GM12878 (cell line): ENCODE results near the gene LCN12. TPM values are rescaled to one million over a fixed set of nuclear protein-coding genes. Genes with fewer than 3 reads are reported as not detected.

Experiments
- ATAC-seq: fragments of 200-7000 bp; cut with Tn5 transposase; 3 replicates; pipeline ENCODE4 v1.9.1; 2020; ENCODE audit warnings: mild to moderate bottlenecking, moderate library complexity
- BruUV-seq: library from RNA; stranded (reverse); fragments of 400-500 nt; replicated peaks from 2 replicates; lab custom pipeline; 2021; lab: Mats Ljungman, UMichigan
- CTCF ChIA-PET: fragments of 300-600 bp; sonication (Branson Sonifier 250); formaldehyde crosslinking; extraction: SDS; loops from one replicate; lab custom pipeline; 2021; ENCODE audit warnings: inconsistent platforms; lab: Yijun Ruan, JAX
- POLR2A ChIA-PET: fragments of 350-600 bp; formaldehyde crosslinking; extraction: SDS; loops from one replicate; lab custom pipeline; 2021; ENCODE audit warnings: inconsistent platforms; lab: Charles Lee
- RAD21 ChIA-PET: fragments of 300-600 bp; sonication (Branson Sonifier 250); formaldehyde crosslinking; loops from one replicate; lab custom pipeline; 2023; ENCODE audit warnings: antibody characterized with exemption; ENCODE audit not compliant: unreplicated experiment; lab: Charles Lee
- SMC1A ChIA-PET: fragments of 300-600 bp; sonication (Branson Sonifier 250); formaldehyde crosslinking; loops from one replicate; lab custom pipeline; 2023; ENCODE audit not compliant: unreplicated experiment, uncharacterized antibody; lab: Charles Lee
- DNase-seq: peaks from one replicate; pipeline ENCODE4 v3.0.0-alpha.2; 2011; ENCODE audit warnings: low read depth, low spot score
- FAIRE-seq: peaks from 3 replicates; lab custom pipeline; 2011; peaks lifted over from hg19 to GRCh38; lab: Jason Lieb, UNC
- H2AFZ ChIP-seq: 2 replicates; pipeline ENCODE4 v1.6.0; 2011; ENCODE audit warnings: low read depth, low read length, control low read depth; ENCODE audit not compliant: control insufficient read depth
- H3K27ac ChIP-seq: 2 replicates; pipeline ENCODE4 v1.5.1; 2011; ENCODE audit warnings: control low read depth; ENCODE audit not compliant: control insufficient read depth, insufficient read depth
- H3K27me3 ChIP-seq, 2 experiments: replicated peaks in 1 of 2; 2 replicates each; pipeline versions ENCODE4 v1.6.0 to v1.6.1; 2011; ENCODE audit warnings: low read length in 1 of 2; ENCODE audit not compliant: control insufficient read depth in 2 of 2, insufficient read depth in 2 of 2
- H3K36me3 ChIP-seq, 2 experiments: 2 replicates each; pipeline ENCODE4 v1.5.1; 2011; ENCODE audit warnings: low read length in 1 of 2; ENCODE audit not compliant: control insufficient read depth in 2 of 2, insufficient read depth in 2 of 2
- H3K4me1 ChIP-seq: 2 replicates; pipeline ENCODE4 v1.6.1; 2011; ENCODE audit warnings: mild to moderate bottlenecking, low read length, moderate library complexity, mixed read lengths; ENCODE audit not compliant: control insufficient read depth, insufficient read depth
- H3K4me2 ChIP-seq: 2 replicates; pipeline ENCODE4 v1.6.0; 2011; ENCODE audit warnings: control low read depth; ENCODE audit not compliant: control insufficient read depth, insufficient read depth
- H3K4me3 ChIP-seq: fragments of 200-600 bp; sonication (generic); 2 replicates; pipeline ENCODE4 v1.5.1; 2016
- H3K79me2 ChIP-seq: 2 replicates; pipeline ENCODE4 v1.6.0; 2011; ENCODE audit warnings: low read length; ENCODE audit not compliant: control insufficient read depth, insufficient read depth
- H3K9ac ChIP-seq: 2 replicates; pipeline ENCODE4 v1.8.0; 2011; ENCODE audit warnings: low read length, control low read depth, mixed read lengths; ENCODE audit not compliant: control insufficient read depth, insufficient read depth
- H3K9me3 ChIP-seq: replicated peaks from 3 replicates; pipeline ENCODE4 v1.5.1; 2011; ENCODE audit warnings: mild to moderate bottlenecking, low read length; ENCODE audit not compliant: control insufficient read depth, insufficient read depth
- H4K20me1 ChIP-seq: 2 replicates; pipeline ENCODE4 v1.6.0; 2011; ENCODE audit not compliant: control insufficient read depth, insufficient read depth
- CREB1 ChIP-seq: IDR thresholded peaks from 2 replicates; pipeline ENCODE4 v1.6.1; 2012; ENCODE audit warnings: low read depth, mild to moderate bottlenecking, inconsistent platforms
- E2F8 ChIP-seq: fragments of 450-650 bp; IDR thresholded peaks from 2 replicates; pipeline ENCODE4 v1.6.1; 2018; ENCODE audit warnings: mild to moderate bottlenecking, low read depth, moderate library complexity; ENCODE audit not compliant: partially characterized antibody
- EED ChIP-seq: sonication (generic); IDR thresholded peaks from 2 replicates; pipeline ENCODE4 v1.6.1; 2016; ENCODE audit warnings: antibody characterized with exemption, low read depth
- EGR1 ChIP-seq, 2 experiments: IDR thresholded peaks; 1 replicate in 1 of 2; 2 replicates in 1 of 2; pipeline ENCODE4 v1.6.1; 2011 to 2012; ENCODE audit warnings: low read depth in 2 of 2, low read length in 2 of 2, borderline replicate concordance in 1 of 2, mild to moderate bottlenecking in 1 of 2, moderate library complexity in 1 of 2
- GABPA ChIP-seq: IDR thresholded peaks from 2 replicates; pipeline ENCODE4 v1.6.1; 2014; ENCODE audit warnings: antibody characterized with exemption, low read depth, mild to moderate bottlenecking, inconsistent platforms
- JUNB ChIP-seq: IDR thresholded peaks from 2 replicates; pipeline ENCODE4 v1.6.1; 2016; ENCODE audit warnings: antibody characterized with exemption, mild to moderate bottlenecking
- JUND ChIP-seq: IDR thresholded peaks from 2 replicates; pipeline ENCODE4 v1.6.1; 2012; ENCODE audit warnings: low read depth, mild to moderate bottlenecking, low read length, improper control_type of control experiment, moderate library complexity
- KAT2A ChIP-seq: conservative IDR thresholded peaks from 2 replicates; pipeline ENCODE4 v1.6.1; 2011; ENCODE audit warnings: low read depth, low read length; ENCODE audit not compliant: control insufficient read depth
- KDM1A ChIP-seq: fragments of 200-600 bp; sonication (generic); IDR thresholded peaks from 2 replicates; pipeline ENCODE4 v1.6.1; 2016; ENCODE audit warnings: borderline replicate concordance
- MYB ChIP-seq: fragments of 150-350 bp; IDR thresholded peaks from 2 replicates; pipeline ENCODE4 v1.6.1; 2014; ENCODE audit warnings: mild to moderate bottlenecking, low read depth, low read length, borderline replicate concordance
- NFYB ChIP-seq: IDR thresholded peaks from 2 replicates; pipeline ENCODE4 v1.6.1; 2011; ENCODE audit warnings: low read depth, mild to moderate bottlenecking, low read length, improper control_type of control experiment, moderate library complexity; ENCODE audit not compliant: insufficient read depth
- PAX5 ChIP-seq: IDR thresholded peaks from 2 replicates; pipeline ENCODE4 v1.6.1; 2011; ENCODE audit warnings: low read depth, low read length, borderline replicate concordance
- POU2F2 ChIP-seq: IDR thresholded peaks from 3 replicates; pipeline ENCODE4 v1.6.1; 2011; ENCODE audit warnings: low read depth, mild to moderate bottlenecking, low read length, borderline replicate concordance
- SMARCA5 ChIP-seq: fragments of 450-650 bp; IDR thresholded peaks from 2 replicates; pipeline ENCODE4 v1.6.1; 2017; ENCODE audit warnings: mild to moderate bottlenecking
- SMC3 ChIP-seq: IDR thresholded peaks from 2 replicates; pipeline ENCODE4 v1.6.1; 2011; ENCODE audit warnings: low read length, improper control_type of control experiment, borderline replicate concordance
- YBX1 ChIP-seq: fragments of 450-650 bp; IDR thresholded peaks from 2 replicates; pipeline ENCODE4 v1.6.1; 2016; ENCODE audit warnings: antibody characterized with exemption
- ZNF384 ChIP-seq: IDR thresholded peaks from 2 replicates; pipeline ENCODE4 v1.6.1; 2012; ENCODE audit warnings: low read depth, mild to moderate bottlenecking, low read length, improper control_type of control experiment, borderline replicate concordance
- ZZZ3 ChIP-seq: IDR thresholded peaks from 2 replicates; pipeline ENCODE4 v1.6.1; 2011; ENCODE audit warnings: low read depth; ENCODE audit not compliant: control insufficient read depth, insufficient read length
- WGBS: methylation state at CpG from one replicate; pipeline ENCODE4 v1.1.6; 2016; ENCODE audit warnings: low lambda C conversion rate; ENCODE audit not compliant: insufficient replicate concordance, insufficient coverage; ENCODE audit errors: missing lambda C conversion rate; 5-methylcytosine and 5-hydroxymethylcytosine counted together
- in situ Hi-C: fragments of 300-500 bp; cut with MboI; formaldehyde crosslinking; loops from 9 replicates; pipeline ENCODE4 v1.14.3; 2018; ENCODE audit warnings: mixed read lengths
- intact Hi-C: fragments of 100-400 bp; cut with micrococcal nuclease; formaldehyde crosslinking; loops from one replicate; pipeline ENCODE4 v1.14.2; 2022; ENCODE audit not compliant: unreplicated experiment
- polyA plus RNA-seq, 11 experiments: library from polyadenylated mRNA; depleted of rRNA in 4 of 11; unstranded in 6 of 11; stranded (reverse) in 5 of 11; fragments of >200 nt; fragmentation: Nextera tagmentation in 4 of 11; fragmentation: Illumina TruSeq in 1 of 11; extraction: Ambion mirVana in 4 of 11; extraction: Trizol in 1 of 11; gene quantifications; 1 replicate in 1 of 11; 2 replicates in 10 of 11; pipeline versions ENCODE4 v1.2.1 to v1.2.3, GENCODE V29; 2011 to 2016; ENCODE audit warnings: inconsistent platforms in 2 of 11, missing spikeins in 2 of 11, low read depth in 1 of 11
- total RNA-seq, 4 experiments: library from RNA; depleted of rRNA in 3 of 4; stranded (reverse); fragments of >200 nt in 3 of 4; fragmentation: Illumina TruSeq in 1 of 4; extraction: Trizol in 1 of 4; gene quantifications; 2 replicates each; pipeline versions ENCODE4 v1.2.1 to v1.2.3, GENCODE V29; 2013 to 2021

The LCN12 gene
- total and polyA plus RNA-seq, 10 of the 15 experiments (the other 5 are each of a cell fraction or from before 2014, with no cell fraction given): 0.06 to 0.64 (median 0.40) TPM; not detected in 3

- SMC1A ChIA-PET: interaction anchor here (0.7 kb wide), 1 partner anchor 352 kb away, joined by 3 read pairs; no protein-coding TSS in a partner anchor
- in situ Hi-C loops: no loop called here
- Histone ChIP-seq H3K27me3 (no peaks in the 10 kb centered on the region), H3K9me3 (no peaks in the 10 kb centered on the region), H3K4me3 (no peak overlapping the region), H4K20me1 (no peaks in the 10 kb centered on the region), H3K9ac (no peak overlapping the region), H2AFZ (no peak overlapping the region), H3K4me1 (no peaks in the 10 kb centered on the region), H3K4me2 (no peak overlapping the region), H3K36me3 (no peaks in the 10 kb centered on the region), H3K79me2 (no peaks in the 10 kb centered on the region), H3K27ac (no peak overlapping the region)
- ATAC-seq (no peak), FAIRE-seq (no peak), DNase-seq (no peak)
- intact Hi-C loops: no loop called here
- CTCF ChIA-PET: no interaction called here
- POLR2A ChIA-PET: no interaction called here
- RAD21 ChIA-PET: no interaction called here
- no TSS peak for BruUV-seq
- TF ChIP-seq ZNF384: no peak
- TF ChIP-seq EGR1 (IDR thresholded peaks at IDR 0.05; ENCODE audit: borderline replicate concordance in 1 of 2, low read depth in 2 of 2, low read length in 2 of 2): no peak
- no peak for TF ChIP-seq POU2F2
- no peak for TF ChIP-seq KDM1A
- TF ChIP-seq PAX5: no peak
- no peak for TF ChIP-seq KAT2A
- TF ChIP-seq JUND: no peak
- TF ChIP-seq CREB1: no peak
- TF ChIP-seq ZZZ3: no peak
- WGBS: 37% methylated on average over 4 of the region's 4 CpGs
These were observed 4.5 kb downstream of the LCN12 start for GRCh38 chr9:136956604-136957003.

- ChIA-PET SMC1A (no interaction called here), POLR2A (no interaction called here), RAD21 (no interaction called here), CTCF (no interaction called here)
- Histone ChIP-seq H3K4me1 (no peaks in the 10 kb centered on the region), H3K79me2 (no peaks in the 10 kb centered on the region), H3K27me3 (no peaks in the 10 kb centered on the region), H3K9me3 (no peaks in the 10 kb centered on the region), H3K4me3 (no peak overlapping the region), H3K9ac (no peak overlapping the region), H2AFZ (no peak overlapping the region), H4K20me1 (no peaks in the 10 kb centered on the region), H3K27ac (no peak overlapping the region), H3K36me3 (no peaks in the 10 kb centered on the region), H3K4me2 (no peak overlapping the region)
- 33% methylated on average over 1 of the region's 1 CpG for WGBS
- FAIRE-seq (no peak), DNase-seq (no peak), ATAC-seq (no peak)
- in situ Hi-C loops (no loop called here), intact Hi-C loops (no loop called here)
- BruUV-seq: no TSS peak
- no peak for TF ChIP-seq EED
- TF ChIP-seq E2F8: no peak
- TF ChIP-seq GABPA: no peak
- TF ChIP-seq SMARCA5: no peak
- no peak for TF ChIP-seq SMC3
- TF ChIP-seq NFYB: no peak
- TF ChIP-seq JUNB: no peak
- TF ChIP-seq YBX1: no peak
- no peak for TF ChIP-seq MYB
These were observed 5.4 kb downstream of the LCN12 start for GRCh38 chr9:136957461-136957860.
